Activated CD8-positive, alpha-beta memory T cell treated with anti-CD3 and anti-CD28 coated beads, Interleukin-2, amount 50 U/mL, for 1 hour (primary cell): Measurements from ENCODE around the gene UNC93B1.
"Not testable (repeated sequence)": the region's sequence is repeated elsewhere in the genome, so short reads cannot be mapped to it uniquely, and the experiment has no call there.

Experiments
- DNase-seq: peaks from one replicate; pipeline ENCODE4 v3.0.0-alpha.2; 2020; ENCODE audit errors: extremely low read depth

Gene UNC93B1

DNA sequence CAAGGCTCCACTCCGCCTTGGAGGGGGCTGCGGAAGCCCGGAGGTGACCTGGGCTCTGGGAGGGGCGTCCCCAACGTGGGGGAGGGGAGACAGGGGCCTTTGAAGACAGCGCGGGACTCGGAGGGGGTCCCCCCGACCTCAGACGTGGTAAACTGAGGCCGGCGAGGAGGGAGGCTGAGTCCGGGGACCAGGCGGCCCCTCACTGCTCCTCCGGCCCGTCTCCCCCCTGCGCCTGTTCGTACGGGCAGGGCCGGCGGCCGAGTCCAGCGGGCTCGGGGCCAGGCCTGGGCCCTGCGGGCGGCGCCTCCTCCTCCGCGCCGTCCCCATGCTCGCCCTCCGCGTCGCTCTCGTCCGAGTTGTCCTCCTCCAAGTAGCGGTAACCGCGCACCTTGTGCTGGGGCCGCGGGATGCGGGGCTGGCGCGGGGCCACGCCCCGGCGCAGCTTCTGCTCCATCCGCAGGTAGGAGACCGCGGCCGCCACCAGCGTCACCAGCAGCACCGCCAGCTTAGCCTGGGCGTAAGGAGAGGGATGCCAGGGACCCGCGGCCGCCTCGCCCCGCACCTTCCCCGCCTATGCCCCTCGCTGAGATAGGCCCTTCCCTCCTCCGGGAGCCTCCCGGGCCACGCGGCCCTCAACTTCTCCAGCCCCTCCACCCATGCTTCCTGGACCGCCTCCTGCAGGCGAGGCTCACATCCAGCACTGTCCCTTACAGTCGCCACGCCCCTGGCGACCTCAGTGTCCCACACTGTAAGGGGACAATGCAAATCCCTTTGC, 12.4 kb downstream of the UNC93B1 start:
- not testable (repeated sequence) for DNase-seq

- DNase-seq = not testable (repeated sequence)
These were observed 13.2 kb downstream of the UNC93B1 start for GRCh38 chr11:67990546-67991346.

DNA sequence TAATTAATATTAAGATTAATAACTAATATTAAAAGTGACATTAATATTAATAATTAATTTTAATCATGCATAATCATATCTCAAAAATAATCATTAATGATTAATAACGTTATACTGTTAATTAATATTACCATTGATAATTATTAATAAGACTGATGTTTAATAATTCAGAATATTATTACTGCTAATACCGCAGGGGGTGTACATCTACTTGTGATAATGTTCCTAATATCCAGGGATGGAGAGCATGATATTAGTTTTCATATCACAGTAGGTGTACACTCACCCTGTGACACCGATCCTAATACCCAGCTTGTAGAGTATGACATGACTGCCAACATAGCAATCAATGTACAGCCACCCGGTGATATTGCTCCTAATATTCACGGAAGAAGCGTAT, 18.6 kb downstream of the UNC93B1 start:
- not testable (repeated sequence) for DNase-seq

- DNase-seq = no peak
These were observed 19.9 kb downstream of the UNC93B1 start for GRCh38 chr11:67983951-67984350.

DNA sequence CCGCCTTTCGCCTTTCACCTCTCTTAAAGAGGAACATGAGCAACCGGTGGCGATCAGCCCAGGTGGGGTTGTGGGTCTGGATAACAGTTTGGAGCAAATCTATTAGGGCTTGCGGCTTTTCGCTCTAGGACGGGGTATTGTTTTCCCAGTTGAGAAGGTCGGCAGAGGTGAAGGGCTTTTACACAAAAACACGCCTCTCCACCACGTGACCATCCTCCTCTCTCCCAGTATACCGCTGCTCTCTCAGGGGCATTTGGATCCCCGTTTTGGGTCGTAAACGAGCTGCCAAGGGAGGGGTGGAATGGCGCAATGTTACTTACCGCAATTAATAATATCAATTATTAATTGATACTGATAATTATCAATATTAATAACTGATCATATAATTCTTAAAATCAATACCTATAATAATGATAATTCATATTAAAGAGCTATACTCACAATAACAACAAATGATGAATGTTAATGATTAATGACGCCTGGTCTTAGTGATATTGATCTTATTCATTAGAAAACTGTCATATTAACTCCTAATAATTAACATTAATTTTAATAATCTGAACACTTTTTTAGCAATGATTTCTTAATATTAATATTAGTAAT, 21.5 kb downstream of the UNC93B1 start:
- DNase-seq = not testable (repeated sequence)

DNA sequence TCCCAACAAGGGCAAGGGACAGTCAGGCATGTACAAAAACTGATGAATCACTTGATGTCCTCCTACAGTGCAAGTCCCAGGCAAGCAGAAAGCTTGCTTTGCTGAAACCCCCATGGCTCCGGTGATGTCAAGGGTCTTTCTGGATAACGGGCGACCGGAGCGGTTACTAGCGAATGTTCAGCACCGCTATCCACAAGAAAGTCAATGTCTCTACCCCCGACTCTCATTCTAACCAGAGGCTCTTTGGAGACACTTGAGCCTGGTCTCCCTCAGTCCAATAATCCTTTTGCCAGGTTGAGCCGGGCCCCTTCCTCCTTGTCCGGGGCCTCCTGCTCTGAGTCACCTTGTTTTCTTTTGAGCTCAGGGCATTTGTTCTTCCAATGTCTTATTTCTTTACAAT, 22.7 kb downstream of the UNC93B1 start:
- not testable (repeated sequence) for DNase-seq

- DNase-seq = not testable (repeated sequence)
These were observed 25.0 kb downstream of the UNC93B1 start for GRCh38 chr11:67978766-67979418.

GRCh38 chr11:67974746-67975145, 29.2 kb downstream of the UNC93B1 start:
- DNase-seq = not testable (repeated sequence)

GRCh38 chr11:67965830-67966348, 38.0 kb downstream of the UNC93B1 start:
- not testable (repeated sequence) for DNase-seq

DNA sequence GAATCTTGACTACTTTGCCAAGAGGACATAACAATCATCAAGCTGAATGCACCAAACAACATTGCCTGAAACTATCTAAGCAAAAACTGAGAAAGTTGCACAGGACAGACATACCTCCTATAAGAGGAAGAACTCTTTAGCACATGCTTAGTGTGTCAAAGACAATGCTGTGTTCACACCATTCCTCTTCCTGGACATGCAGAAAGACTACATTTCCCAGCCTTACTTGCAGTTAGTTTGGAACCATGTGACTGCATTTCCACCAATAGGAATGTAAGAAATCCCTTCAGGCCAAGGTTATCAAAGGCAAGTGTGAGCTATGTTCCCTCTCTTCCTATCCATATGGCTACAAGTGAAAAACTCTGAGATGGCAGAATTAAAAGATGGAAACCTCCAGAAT, 39.2 kb downstream of the UNC93B1 start:
- not testable (repeated sequence) for DNase-seq

DNA sequence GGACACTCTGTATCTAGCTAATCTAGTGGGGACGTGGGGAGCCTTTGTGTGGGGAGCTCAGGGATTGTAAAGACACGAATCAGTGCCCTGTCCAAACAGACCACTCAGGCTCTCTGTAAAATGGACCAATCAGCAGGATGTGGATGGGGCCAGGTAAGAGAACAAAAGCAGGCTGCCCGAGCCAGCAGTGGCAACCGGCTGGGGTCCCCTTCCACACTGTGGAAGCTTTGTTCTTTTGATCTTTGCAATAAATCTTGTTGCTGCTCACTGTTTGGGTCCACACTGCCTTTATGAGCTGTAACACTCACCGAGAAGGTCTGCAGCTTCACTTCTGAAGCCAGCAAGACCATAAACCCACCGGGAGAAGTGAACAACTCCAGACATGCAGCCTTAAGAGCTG, 40.0 kb downstream of the UNC93B1 start:
- DNase-seq = not testable (repeated sequence)

DNA sequence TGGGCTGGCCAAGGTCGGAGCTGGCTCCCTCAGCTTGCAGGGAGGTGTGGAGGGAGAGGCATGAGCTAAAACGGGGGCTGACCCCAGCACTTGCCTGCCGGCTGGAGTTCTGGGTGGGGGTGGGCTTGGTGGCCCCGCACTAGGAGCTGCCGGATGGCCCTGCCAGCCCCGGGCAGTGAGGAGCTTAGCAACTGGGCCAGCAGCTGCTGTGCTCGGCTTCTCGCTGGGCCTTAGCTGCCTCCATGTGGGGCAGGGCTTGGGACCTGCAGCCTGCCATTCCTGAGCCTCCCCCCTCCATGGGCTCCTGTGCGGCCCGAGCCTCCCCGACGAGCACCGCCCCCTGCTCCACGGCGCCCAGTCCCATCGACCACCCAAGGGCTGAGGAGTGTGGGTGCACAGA, 40.7 kb downstream of the UNC93B1 start:
- DNase-seq = not testable (repeated sequence)

GRCh38 chr11:67956236-67956635, 47.7 kb downstream of the UNC93B1 start:
- not testable (repeated sequence) for DNase-seq

GRCh38 chr11:67955461-67956007, 48.4 kb downstream of the UNC93B1 start:
- peak; percentile 12 for DNase-seq

GRCh38 chr11:67954971-67955370, 48.9 kb downstream of the UNC93B1 start:
- DNase-seq = not testable (repeated sequence)

GRCh38 chr11:67954251-67954650, 49.6 kb downstream of the UNC93B1 start:
- DNase-seq = not testable (repeated sequence)

- DNase-seq = not testable (repeated sequence)
These were observed 53.2 kb downstream of the UNC93B1 start for GRCh38 chr11:67950705-67951104.

- DNase-seq = not testable (repeated sequence)
These were observed 56.1 kb downstream of the UNC93B1 start for GRCh38 chr11:67947785-67948184.

- not testable (repeated sequence) for DNase-seq
These were observed 57.5 kb downstream of the UNC93B1 start for GRCh38 chr11:67946403-67946802.

DNA sequence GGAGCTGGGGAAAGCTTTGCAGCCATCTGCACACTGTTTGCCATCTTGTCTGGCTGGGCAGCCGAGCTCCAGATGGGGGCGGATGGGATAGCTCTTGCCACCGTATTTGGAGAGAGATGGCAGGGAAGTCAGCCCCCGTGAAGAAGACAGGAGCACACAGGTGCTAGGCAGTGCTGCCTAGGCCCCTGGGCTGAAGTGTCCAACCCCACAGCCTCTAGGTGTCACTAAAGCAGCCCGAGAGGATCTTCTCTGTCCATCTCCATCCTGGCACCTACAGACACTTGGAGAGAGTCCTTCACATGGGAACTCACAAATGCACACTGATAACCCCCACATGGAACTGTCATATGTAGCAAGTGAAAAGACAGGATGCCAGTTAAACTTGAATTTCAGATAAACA, 60.5 kb downstream of the UNC93B1 start:
- DNase-seq = not testable (repeated sequence)
